T-helper 17 cell (primary cell): ENCODE measurements around the gene SLC7A14. TPM values are rescaled to one million over a fixed set of nuclear protein-coding genes. Genes with fewer than 3 reads are reported as not detected.

Source experiments
- ATAC-seq: fragments of 150-1000 bp; cut with Tn5 transposase; 2 replicates; pipeline ENCODE4 v1.10.0; 2021; ENCODE audit warnings: mild to moderate bottlenecking, moderate library complexity
- DNase-seq, 3 donors: peaks; one replicate each; pipeline versions ENCODE4 v3.0.0 to v3.0.0-alpha.2; 2020 to 2021
- H3K9me3 ChIP-seq: one replicate; pipeline ENCODE4 v1.7.0; 2013; ENCODE audit warnings: low read length, mild to moderate bottlenecking; ENCODE audit not compliant: control insufficient read depth, poor library complexity, severe bottlenecking
- H3K27ac Mint-ChIP-seq: one replicate; pipeline ENCODE4 v1.8.0; 2022; ENCODE audit warnings: mild to moderate bottlenecking, moderate library complexity, mixed read lengths
- H3K27me3 Mint-ChIP-seq: one replicate; pipeline ENCODE4 v1.8.0; 2022; ENCODE audit warnings: mixed read lengths
- H3K36me3 Mint-ChIP-seq: one replicate; pipeline ENCODE4 v1.8.0; 2022; ENCODE audit warnings: low read depth, mixed read lengths
- H3K4me1 Mint-ChIP-seq: one replicate; pipeline ENCODE4 v1.8.0; 2022; ENCODE audit warnings: mild to moderate bottlenecking, mixed read lengths
- H3K4me3 Mint-ChIP-seq: one replicate; pipeline ENCODE4 v1.8.0; 2022; ENCODE audit warnings: mild to moderate bottlenecking, moderate library complexity, mixed read lengths
- total RNA-seq, 4 donors: library from RNA in 2 of 4; stranded (reverse) in 2 of 4; gene quantifications; one replicate each; pipeline ENCODE4 v1.2.3 and lab custom pipeline; 2022 to 2026

Gene SLC7A14
- total RNA-seq, 2 donors from 2014 or later = not detected

DNA sequence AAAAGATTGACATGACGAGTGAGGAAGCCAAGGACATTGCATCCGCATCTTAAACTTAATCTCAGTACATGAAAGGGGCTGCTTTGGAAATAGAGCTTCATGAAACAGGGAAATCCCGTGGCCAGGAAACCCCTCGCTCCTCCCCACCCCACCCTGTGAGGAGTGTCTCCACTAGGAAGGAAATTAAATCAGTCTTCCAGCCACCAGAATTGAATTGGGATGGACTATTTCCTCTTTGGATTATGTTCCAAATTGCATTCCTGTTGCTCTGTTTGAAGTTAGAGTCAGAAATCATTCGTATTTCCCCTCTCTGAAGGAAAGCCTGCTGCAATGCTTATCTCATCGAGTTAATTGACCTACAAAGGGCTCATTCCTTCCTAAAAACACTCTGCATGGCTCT lies 131.4 kb downstream of the SLC7A14 start:
- no peak for DNase-seq
- no peak for ATAC-seq
- Mint-ChIP-seq H3K4me1 (peaks cover 3% of the 10 kb centered on the region), H3K4me3 (no peak overlapping the region), H3K27me3 (peaks cover 23% of the 10 kb centered on the region), H3K27ac (no peak overlapping the region), H3K36me3 (peaks cover 3% of the 10 kb centered on the region)
- H3K9me3 ChIP-seq = no peaks in the 10 kb centered on the region

DNA sequence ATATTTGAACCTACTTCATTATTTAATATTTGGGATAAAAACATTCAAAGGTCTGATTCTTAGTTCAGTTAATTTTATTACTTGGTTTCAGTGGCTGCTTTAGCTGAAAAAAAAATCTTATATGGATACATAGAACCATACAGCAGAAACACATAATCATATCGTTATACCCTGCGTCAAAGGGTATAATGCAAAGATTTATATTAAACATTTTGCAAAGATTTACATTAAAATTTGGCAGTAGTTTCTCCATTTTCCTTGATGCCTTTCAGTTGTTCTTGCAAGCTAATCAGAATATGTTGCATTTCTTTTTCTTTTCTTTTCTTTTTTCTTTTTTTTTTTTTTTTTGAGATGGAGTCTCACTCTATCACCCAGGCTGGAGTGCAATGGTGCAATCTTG lies 135.8 kb downstream of the SLC7A14 start:
- H3K27ac Mint-ChIP-seq = no peak overlapping the region
- H3K4me3 Mint-ChIP-seq = no peak overlapping the region
- H3K9me3 ChIP-seq = no peaks in the 10 kb centered on the region
- DNase-seq (no peak), ATAC-seq (no peak)
- H3K27me3 Mint-ChIP-seq = peaks cover 9% of the 10 kb centered on the region
- H3K4me1 Mint-ChIP-seq = peaks cover 2% of the 10 kb centered on the region
- no peaks in the 10 kb centered on the region for H3K36me3 Mint-ChIP-seq

DNA sequence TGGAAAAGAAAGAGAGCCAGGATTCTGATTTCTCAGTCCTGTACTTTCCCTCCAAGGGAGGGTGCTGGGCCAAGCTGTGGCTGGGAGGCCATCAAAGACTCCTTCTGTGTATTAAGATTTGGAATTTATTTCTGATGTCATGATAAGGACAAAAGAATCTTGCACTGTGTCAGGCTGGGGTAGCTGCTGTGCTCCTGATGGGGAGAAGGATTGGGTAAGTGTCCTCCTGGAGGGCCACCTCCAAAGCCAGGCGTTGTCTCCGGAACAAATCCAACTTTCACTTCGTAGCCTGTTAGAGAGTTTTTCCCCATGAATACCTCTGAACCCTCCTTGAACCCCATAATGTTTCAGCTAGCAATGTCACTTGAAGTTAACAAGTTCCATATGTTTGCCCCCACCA lies 137.3 kb downstream of the SLC7A14 start:
- ATAC-seq = no peak
- DNase-seq = no peak
- no peaks in the 10 kb centered on the region for H3K36me3 Mint-ChIP-seq
- H3K4me3 Mint-ChIP-seq = no peak overlapping the region
- peaks cover 4% of the 10 kb centered on the region for H3K27me3 Mint-ChIP-seq
- no peak overlapping the region for H3K27ac Mint-ChIP-seq
- no peaks in the 10 kb centered on the region for H3K9me3 ChIP-seq
- H3K4me1 Mint-ChIP-seq = peaks cover 2% of the 10 kb centered on the region

DNA sequence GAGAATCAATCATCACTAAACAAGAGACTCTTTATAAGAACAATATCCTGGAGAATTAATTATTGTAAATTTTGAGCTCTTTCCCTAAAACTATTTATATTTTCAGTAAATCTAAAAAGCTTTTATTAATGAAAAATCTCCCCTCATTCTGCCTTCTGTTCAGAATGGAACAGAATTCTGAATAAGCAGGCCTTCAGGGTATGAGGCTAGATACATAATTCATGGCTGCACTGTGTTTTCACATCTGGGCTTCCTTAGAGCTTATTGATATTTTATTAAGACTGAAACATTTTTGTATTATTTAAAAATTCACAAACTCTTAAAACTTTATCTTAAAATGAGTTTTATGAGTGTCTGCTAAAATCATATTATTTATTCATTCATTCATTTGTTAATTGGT lies 142.4 kb downstream of the SLC7A14 start:
- H3K36me3 Mint-ChIP-seq = no peaks in the 10 kb centered on the region

DNA sequence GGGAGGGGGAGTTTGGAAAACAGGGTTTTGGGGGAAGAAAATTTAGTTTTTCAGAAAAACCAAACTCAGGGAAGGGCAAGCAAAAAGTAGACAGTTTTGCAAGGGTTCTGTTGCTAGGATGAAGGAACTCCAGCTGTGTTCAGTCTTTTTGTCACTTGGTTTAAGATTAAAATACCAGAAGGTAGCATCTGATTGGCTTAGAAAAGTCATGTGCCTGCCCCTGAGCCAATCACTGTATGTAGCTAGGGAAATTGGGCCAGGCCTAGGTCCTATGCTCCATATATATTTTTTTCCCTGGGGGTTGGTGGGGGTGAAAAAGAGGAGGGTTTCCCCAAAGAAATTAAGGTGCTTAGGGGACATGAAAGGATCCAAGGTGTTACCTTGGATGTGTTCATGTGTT lies 142.9 kb downstream of the SLC7A14 start:
- H3K27ac Mint-ChIP-seq = no peak overlapping the region
- H3K36me3 Mint-ChIP-seq = no peaks in the 10 kb centered on the region
- DNase-seq = no peak
- no peak overlapping the region for H3K4me3 Mint-ChIP-seq
- peaks cover 3% of the 10 kb centered on the region for H3K4me1 Mint-ChIP-seq
- peaks cover 42% of the 10 kb centered on the region for H3K27me3 Mint-ChIP-seq
- ATAC-seq = no peak
- H3K9me3 ChIP-seq = no peaks in the 10 kb centered on the region

More for the DNA sequence above, 142.4 kb downstream of the SLC7A14 start:
- Mint-ChIP-seq H3K4me3 (no peak overlapping the region), H3K27ac (no peak overlapping the region), H3K27me3 (peaks cover 41% of the 10 kb centered on the region), H3K4me1 (peaks cover 5% of the 10 kb centered on the region)
- no peaks in the 10 kb centered on the region for H3K9me3 ChIP-seq
- DNase-seq = no peak
- ATAC-seq = no peak

DNA sequence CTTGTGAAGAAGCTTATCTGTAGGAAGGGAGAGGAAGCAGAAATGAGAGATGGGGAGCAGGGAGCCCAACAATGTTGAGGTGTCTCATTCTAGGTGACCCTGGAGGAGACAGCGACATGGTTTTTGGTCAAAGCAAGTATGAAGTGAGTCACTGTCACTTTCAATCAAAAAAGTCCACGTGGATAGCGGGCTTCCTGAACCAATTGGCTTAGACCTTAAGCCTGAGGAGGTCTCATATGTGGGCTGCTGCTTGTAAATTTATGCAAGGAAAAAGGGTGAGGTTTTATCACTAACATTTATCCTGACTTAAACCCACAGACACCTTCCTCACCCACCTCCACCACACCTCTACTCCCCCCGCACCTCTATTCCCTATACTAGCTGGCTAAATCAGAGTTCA lies 144.5 kb downstream of the SLC7A14 start:
- no peak for ATAC-seq
- H3K9me3 ChIP-seq = no peaks in the 10 kb centered on the region
- no peak for DNase-seq
- H3K36me3 Mint-ChIP-seq = no peaks in the 10 kb centered on the region
- no peak overlapping the region for H3K27ac Mint-ChIP-seq
- H3K27me3 Mint-ChIP-seq = peaks cover 45% of the 10 kb centered on the region
- H3K4me3 Mint-ChIP-seq = no peak overlapping the region
- peaks cover 3% of the 10 kb centered on the region for H3K4me1 Mint-ChIP-seq

- DNase-seq (no peak), ATAC-seq (no peak)
- peaks cover 3% of the 10 kb centered on the region for H3K4me1 Mint-ChIP-seq
- no peaks in the 10 kb centered on the region for H3K36me3 Mint-ChIP-seq
- no peak overlapping the region for H3K27ac Mint-ChIP-seq
- H3K27me3 Mint-ChIP-seq = peaks cover 45% of the 10 kb centered on the region
- H3K9me3 ChIP-seq = no peaks in the 10 kb centered on the region
- no peak overlapping the region for H3K4me3 Mint-ChIP-seq
Measured at GRCh38 chr3:170440344-170440743, 145.5 kb downstream of the SLC7A14 start.

DNA sequence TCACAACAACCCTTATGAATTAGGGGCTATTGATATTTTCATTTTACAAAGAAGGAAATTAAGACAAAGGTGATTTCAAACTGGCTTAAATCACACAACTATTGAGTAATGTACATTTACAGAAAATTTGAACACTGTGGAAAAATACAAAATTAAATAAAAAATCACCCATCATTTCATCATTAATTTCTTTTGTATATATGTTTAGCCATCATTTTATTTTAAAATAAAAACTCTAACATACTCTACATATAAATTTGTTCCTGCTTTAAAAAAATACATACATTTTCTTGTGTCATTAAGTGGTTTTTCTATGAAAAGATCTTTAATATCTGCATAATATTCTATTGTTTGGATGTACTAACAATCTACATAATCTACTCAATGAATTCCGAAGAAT lies 147.0 kb downstream of the SLC7A14 start:
- H3K36me3 Mint-ChIP-seq = no peaks in the 10 kb centered on the region
- peaks cover 3% of the 10 kb centered on the region for H3K4me1 Mint-ChIP-seq
- H3K4me3 Mint-ChIP-seq = no peak overlapping the region
- DNase-seq (no peak), ATAC-seq (no peak)
- H3K9me3 ChIP-seq = no peaks in the 10 kb centered on the region
- H3K27me3 Mint-ChIP-seq = peaks cover 45% of the 10 kb centered on the region
- no peak overlapping the region for H3K27ac Mint-ChIP-seq

DNA sequence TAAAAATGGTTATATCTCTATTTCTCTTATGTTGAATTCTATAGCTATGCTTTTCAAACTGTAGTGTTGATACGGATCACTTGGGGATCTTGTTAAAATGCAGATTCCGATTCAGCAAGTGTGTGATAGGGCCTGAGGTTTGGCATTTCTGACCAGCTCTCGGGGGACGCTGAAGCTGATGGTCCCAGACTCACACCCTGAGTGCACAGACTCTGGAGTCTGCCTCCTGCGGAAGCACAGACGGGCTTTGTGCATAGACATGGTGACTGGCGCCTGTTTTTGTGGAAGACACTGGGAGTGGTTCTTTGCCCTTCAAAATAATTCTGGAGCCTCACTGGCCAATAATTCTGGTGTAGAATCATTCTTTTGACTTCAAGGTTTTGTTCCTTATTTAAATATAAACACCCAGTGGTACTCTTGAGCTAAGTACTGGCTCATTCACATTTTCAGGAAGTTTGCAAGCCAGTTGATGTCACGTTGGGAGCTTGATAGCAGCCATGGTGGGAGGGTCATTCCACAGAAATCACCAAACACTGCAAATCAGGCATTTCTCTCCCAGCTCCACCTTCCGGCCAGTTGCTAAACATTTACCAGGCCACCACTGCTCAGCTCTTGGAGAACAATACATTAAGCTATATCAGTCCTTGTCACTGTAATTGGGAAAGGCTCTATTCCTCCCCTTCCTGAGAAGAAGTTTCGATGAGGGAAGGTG lies 148.0 kb downstream of the SLC7A14 start:
- no peak for DNase-seq
- no peaks in the 10 kb centered on the region for H3K9me3 ChIP-seq
- Mint-ChIP-seq H3K36me3 (no peaks in the 10 kb centered on the region), H3K4me3 (no peak overlapping the region), H3K4me1 (peaks cover 3% of the 10 kb centered on the region), H3K27ac (no peak overlapping the region), H3K27me3 (peaks cover 41% of the 10 kb centered on the region)
- ATAC-seq = no peak

- DNase-seq (no peak), ATAC-seq (no peak)
- Mint-ChIP-seq H3K27ac (no peak overlapping the region), H3K4me3 (no peak overlapping the region), H3K27me3 (peaks cover 34% of the 10 kb centered on the region), H3K4me1 (no peaks in the 10 kb centered on the region), H3K36me3 (no peaks in the 10 kb centered on the region)
- no peaks in the 10 kb centered on the region for H3K9me3 ChIP-seq
Measured at GRCh38 chr3:170437176-170437575, 148.7 kb downstream of the SLC7A14 start.

DNA sequence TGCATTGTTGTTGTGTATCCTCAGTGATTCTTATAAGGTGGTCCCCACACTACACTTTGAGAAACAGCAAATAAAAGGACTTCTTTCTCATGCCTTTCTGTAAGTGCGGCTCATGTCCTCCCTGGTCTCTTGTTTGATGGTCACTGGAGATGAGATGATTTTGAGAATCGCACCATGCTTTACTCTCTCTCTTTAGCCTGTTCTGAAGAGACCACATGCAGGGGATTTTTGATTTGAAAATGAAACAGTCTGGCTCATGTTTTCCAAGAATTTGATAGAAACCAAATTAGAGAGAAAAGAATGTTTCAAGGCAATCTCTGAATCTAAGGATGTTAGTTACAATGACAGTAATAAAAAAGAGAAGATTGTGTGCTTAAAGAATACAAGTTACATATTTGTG lies 149.2 kb downstream of the SLC7A14 start:
- no peak for ATAC-seq
- no peak overlapping the region for H3K4me3 Mint-ChIP-seq
- no peaks in the 10 kb centered on the region for H3K4me1 Mint-ChIP-seq
- H3K36me3 Mint-ChIP-seq = no peaks in the 10 kb centered on the region
- no peak for DNase-seq
- H3K27ac Mint-ChIP-seq = no peak overlapping the region
- no peaks in the 10 kb centered on the region for H3K9me3 ChIP-seq
- H3K27me3 Mint-ChIP-seq = peaks cover 30% of the 10 kb centered on the region

DNA sequence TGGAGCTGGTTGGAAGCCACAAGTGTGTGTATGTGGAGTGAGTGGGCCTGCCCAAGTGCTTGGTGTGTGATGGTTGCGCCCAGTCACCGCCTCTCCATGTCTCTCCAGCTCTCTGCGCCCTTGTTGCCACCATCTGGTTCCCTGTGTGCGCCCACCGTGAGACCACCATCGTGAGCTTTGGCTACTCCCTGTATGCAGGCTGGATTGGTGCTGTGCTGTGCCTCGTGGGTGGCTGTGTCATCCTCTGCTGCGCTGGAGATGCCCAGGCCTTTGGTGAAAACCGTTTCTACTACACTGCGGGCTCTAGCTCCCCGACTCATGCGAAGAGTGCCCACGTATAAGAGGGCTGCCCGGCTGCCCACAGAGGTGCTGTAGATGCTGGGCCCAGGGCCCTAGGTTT lies 153.5 kb downstream of the SLC7A14 start:
- Mint-ChIP-seq H3K27me3 (no peaks in the 10 kb centered on the region), H3K36me3 (no peaks in the 10 kb centered on the region), H3K27ac (no peak overlapping the region), H3K4me1 (peaks cover 11% of the 10 kb centered on the region), H3K4me3 (no peak overlapping the region)
- no peaks in the 10 kb centered on the region for H3K9me3 ChIP-seq
- ATAC-seq (no peak), DNase-seq (no peak)

DNA sequence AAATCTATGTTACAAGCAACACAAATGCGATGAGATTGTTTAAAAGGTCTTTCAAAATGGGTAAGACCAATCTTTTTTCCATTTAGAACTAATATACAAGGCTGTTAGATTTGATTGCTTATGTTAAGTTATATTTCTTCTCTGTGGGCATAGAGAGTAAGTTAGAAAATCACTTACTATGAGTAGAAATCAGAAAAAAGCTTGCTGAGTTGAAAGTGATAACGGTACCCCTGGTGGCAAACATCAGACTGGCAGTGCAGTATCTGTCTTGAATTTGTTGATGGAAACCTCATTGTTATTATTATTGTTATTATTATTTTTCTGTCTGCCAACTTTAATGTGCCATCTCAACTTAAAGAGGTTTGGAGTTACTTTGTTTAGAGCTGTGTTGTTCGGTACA lies 154.8 kb downstream of the SLC7A14 start:
- DNase-seq (no peak), ATAC-seq (no peak)
- Mint-ChIP-seq H3K4me3 (no peak overlapping the region), H3K27ac (no peak overlapping the region), H3K27me3 (no peaks in the 10 kb centered on the region), H3K36me3 (no peaks in the 10 kb centered on the region), H3K4me1 (peaks cover 12% of the 10 kb centered on the region)
- H3K9me3 ChIP-seq = no peaks in the 10 kb centered on the region

- H3K4me1 Mint-ChIP-seq = peaks cover 13% of the 10 kb centered on the region
- no peaks in the 10 kb centered on the region for H3K36me3 Mint-ChIP-seq
- peak; percentile 65 for ATAC-seq
- H3K4me3 Mint-ChIP-seq = no peak overlapping the region
- H3K27ac Mint-ChIP-seq = peak overlapping the region; percentile 24
- peaks cover 6% of the 10 kb centered on the region for H3K27me3 Mint-ChIP-seq
- no peaks in the 10 kb centered on the region for H3K9me3 ChIP-seq
- no peak for DNase-seq
Measured at GRCh38 chr3:170429050-170429449, 156.8 kb downstream of the SLC7A14 start.
